GM21515 (cell line): ENCODE measurements around the gene GOLT1A.

Experiments used
- ATAC-seq: cut with Tn5 transposase; IDR thresholded peaks from one replicate; pipeline ENCODE4 v1.9.1; 2021; ENCODE audit not compliant: unreplicated experiment

The GOLT1A gene

GRCh38 chr1:204213668-204214662, at the start of gene GOLT1A:
TSS of gene GOLT1A (minus strand) at chr1:204213988. CDS start at chr1:204213906, 82 bp downstream.
- ATAC-seq = no peak

- no peak for ATAC-seq
Measured at GRCh38 chr1:204263254-204263910, 49.6 kb upstream of the GOLT1A start.

GRCh38 chr1:204262506-204263253, 48.9 kb upstream of the GOLT1A start:
- ATAC-seq = no peak

- ATAC-seq = no peak
Measured at GRCh38 chr1:204261746-204262505, 48.1 kb upstream of the GOLT1A start.

DNA sequence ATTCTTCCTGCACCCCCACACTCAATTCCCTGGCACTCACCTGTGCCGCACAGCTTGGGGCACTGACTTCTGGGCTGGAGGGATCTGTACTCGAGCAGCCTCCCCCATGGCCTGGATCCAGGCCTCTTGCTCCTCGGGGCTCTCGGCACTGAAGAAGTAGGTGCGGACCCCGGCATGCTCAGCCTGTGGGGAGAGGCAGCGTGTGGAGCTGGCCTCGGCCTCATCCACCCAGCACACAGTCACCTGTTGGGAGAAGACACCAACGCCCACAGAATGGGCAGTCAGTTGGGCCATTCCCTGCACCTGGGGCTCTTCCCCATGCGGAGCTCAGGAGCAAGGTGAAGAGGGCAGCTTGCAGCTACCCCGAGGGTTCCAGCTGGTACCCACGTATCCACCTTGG, 47.5 kb upstream of the GOLT1A start:
- no peak for ATAC-seq

- ATAC-seq = no peak
Measured at GRCh38 chr1:204260601-204261197, 46.9 kb upstream of the GOLT1A start.

DNA sequence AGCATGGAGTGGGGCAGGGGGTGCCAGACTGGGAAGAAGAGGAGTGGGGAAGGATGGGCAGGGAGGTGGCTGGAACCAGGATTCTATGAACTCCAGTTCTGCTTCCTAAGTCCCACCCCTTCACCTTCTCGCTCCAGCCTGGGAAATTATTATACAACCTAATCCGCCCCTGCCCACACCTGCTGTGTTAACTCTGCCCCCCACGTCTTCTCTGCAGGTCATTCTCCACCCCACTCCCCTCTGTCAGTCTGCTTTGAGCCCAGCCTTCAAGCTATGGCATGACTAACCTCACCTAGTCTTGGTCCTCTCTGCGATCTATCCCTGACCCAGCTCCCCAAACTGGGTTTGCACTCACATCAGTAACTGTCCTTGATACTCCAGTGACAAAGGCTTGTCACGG, 46.0 kb upstream of the GOLT1A start:
- no peak for ATAC-seq

DNA sequence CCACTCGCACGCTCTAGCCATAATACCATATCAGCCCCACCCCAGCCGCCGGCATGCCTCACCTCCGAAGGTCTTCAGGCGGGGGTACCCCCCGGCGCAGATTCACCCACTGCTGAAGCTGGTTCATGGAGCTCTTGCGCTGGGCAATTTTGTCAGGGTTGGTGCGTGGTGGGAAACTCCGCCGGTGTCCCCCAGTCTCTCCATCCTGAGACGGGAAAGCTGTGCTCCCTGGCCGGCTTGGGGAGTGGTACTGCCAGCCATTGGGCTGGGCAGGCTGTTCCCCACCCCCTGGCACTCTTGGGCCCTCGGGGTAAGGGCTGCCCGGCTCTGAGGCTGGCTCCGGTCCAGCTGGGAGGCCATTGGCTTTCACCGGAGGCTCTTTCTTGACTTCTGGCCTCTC, 45.4 kb upstream of the GOLT1A start:
- ATAC-seq = no peak

DNA sequence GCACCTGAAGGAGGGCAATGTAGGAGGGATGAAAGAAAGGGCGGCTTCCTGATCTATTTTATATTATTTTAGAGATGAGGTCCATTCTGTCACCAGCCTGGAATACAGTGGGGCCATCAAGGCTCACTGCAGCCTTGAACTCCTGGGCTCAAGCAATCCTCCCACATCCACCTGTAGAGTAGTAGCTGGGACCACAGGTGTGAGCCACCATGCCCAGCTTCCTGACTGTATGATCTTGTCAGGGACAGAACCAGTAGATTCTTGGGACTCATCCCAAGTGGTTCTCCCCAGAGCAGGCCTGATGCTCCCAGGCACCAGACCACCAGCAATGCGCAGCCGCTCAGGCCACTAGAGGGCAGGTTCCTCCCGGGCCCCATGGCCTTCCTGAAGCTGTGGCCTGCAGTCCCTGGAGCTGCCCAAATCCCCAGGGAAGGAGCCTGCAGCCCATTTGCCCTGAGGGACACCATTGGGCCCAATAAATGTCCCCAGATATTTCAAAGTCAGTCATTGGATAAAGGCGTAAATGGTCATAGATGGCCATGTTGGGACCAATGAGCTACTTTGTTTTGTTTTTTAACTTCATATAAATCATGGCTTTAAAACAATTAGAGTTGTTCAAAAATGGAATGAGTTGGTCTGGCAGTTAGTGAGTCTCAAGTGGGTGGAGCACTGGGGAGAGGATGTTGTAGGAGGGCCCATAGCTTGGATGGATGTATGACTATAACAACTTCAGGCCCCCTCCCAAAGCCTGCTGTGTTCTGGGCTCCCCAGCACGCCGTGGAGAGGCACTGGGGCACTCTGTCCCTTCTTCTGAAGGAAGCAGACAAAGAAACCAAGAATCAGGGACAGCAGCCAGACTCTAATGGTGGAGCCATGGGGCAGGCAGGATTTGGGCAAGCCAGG, 44.7 kb upstream of the GOLT1A start:
- ATAC-seq = no peak

DNA sequence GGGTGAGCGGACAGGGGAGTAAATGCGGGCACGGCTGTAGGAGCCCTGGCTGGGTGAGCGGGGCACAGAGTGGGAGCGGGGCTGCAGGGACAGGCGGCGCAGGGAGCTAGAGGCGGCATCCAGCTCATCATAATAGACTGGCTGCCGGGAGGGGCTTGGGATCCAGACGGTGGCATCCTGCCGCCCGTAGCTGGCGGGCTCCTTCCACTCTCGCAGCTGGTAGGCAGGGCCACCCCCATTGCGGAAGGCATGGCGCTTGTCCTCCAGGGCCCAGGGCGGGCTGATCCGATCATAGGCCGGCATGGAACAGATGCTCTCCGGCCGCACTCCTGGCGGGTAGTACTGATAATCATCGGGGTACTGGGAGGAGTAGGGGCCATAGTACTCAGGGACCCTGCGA, 43.7 kb upstream of the GOLT1A start:
- no peak for ATAC-seq

DNA sequence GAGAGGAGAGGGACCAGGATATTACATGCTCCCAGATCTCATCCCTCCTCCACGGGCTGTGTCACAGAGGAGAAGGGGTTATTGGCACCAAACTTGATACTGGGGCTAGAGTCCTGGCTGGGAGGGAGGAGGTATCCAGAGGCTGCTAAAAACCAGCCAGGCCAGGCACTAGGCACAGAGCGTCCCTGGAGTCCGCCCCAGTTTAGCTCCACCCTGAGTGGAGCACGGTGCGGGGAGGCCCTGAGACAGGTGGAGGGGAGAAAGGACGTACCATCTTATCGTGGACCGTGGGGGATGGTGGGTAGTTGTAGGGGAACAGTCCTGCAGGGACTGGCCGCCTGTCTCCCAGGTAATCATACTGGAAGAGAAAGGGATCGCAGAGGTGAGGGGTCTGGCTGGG, 42.7 kb upstream of the GOLT1A start:
- no peak for ATAC-seq

GRCh38 chr1:204255966-204256365, 42.2 kb upstream of the GOLT1A start:
- ATAC-seq = no peak

DNA sequence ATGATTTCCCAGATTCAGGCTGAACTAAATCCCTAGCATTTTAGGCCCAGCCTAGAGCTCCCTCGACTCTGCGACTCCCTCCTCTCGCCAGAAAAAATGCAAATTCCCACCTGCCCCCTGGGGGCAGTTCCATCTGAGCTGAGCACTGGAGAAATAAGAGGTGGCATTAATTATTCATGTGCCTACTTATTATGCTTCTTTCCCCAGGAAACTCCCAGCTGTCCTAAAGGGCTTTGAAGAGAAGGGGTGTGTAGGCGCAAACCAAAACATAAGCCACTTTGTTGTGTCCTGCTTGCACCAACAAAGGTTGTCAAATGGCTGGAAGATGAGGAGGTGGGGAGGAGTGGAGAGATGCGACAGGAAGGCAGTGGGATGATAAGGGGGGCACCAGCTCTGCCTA, 41.4 kb upstream of the GOLT1A start:
- ATAC-seq = no peak

- ATAC-seq = no peak
Measured at GRCh38 chr1:204254031-204254661, 40.4 kb upstream of the GOLT1A start.

GRCh38 chr1:204251926-204252689, 38.3 kb upstream of the GOLT1A start:
- no peak for ATAC-seq

- ATAC-seq = no peak
Measured at GRCh38 chr1:204251286-204251685, 37.5 kb upstream of the GOLT1A start.

GRCh38 chr1:204250428-204251030, 36.7 kb upstream of the GOLT1A start:
- no peak for ATAC-seq
